HUES6 (cell line): ENCODE measurements around the gene SLC9A9.

ENCODE experiments used
- H3K27ac ChIP-seq: 2 replicates; pipeline ENCODE4 v1.7.0; 2013; ENCODE audit warnings: low read depth, mild to moderate bottlenecking, low read length, inconsistent platforms
- H3K27me3 ChIP-seq: 2 replicates; pipeline ENCODE4 v1.6.1; 2013; ENCODE audit warnings: low read length; ENCODE audit not compliant: control insufficient read depth, insufficient read depth
- H3K36me3 ChIP-seq: 2 replicates; pipeline ENCODE4 v1.6.1; 2013; ENCODE audit warnings: low read length; ENCODE audit not compliant: control insufficient read depth, insufficient read depth
- H3K4me1 ChIP-seq: 2 replicates; pipeline ENCODE4 v1.6.1; 2013; ENCODE audit warnings: low read length; ENCODE audit not compliant: control insufficient read depth, insufficient read depth
- H3K4me3 ChIP-seq: 2 replicates; pipeline ENCODE4 v1.5.1; 2013; ENCODE audit warnings: low read depth, low read length
- H3K9ac ChIP-seq: one replicate; pipeline ENCODE4 v1.6.1; 2013; ENCODE audit warnings: mild to moderate bottlenecking, low read length
- H3K9me3 ChIP-seq: 2 replicates; pipeline ENCODE4 v1.6.1; 2013; ENCODE audit warnings: low read depth, low read length; ENCODE audit not compliant: control insufficient read depth, insufficient read depth

Gene SLC9A9

GRCh38 chr3:143824735-143825385, 23.4 kb downstream of the SLC9A9 start:
- no peaks in the 10 kb centered on the region for H3K27me3 ChIP-seq
- H3K9ac ChIP-seq, result no peak overlapping the region
- no peaks in the 10 kb centered on the region for H3K36me3 ChIP-seq
- H3K4me1 ChIP-seq, result peaks cover 17% of the 10 kb centered on the region
- H3K9me3 ChIP-seq, result no peaks in the 10 kb centered on the region
- H3K4me3 ChIP-seq, result no peak overlapping the region
- H3K27ac ChIP-seq, result no peak overlapping the region

GRCh38 chr3:143822798-143823197, 25.5 kb downstream of the SLC9A9 start:
- Histone ChIP-seq H3K4me1 (peaks cover 17% of the 10 kb centered on the region), H3K9ac (no peak overlapping the region), H3K9me3 (no peaks in the 10 kb centered on the region), H3K36me3 (no peaks in the 10 kb centered on the region), H3K27ac (no peak overlapping the region; the same call in 1 of the 2 replicates), H3K27me3 (no peaks in the 10 kb centered on the region), H3K4me3 (no peak overlapping the region)

GRCh38 chr3:143822374-143822773, 25.9 kb downstream of the SLC9A9 start:
- Histone ChIP-seq H3K9me3 (no peaks in the 10 kb centered on the region), H3K36me3 (no peaks in the 10 kb centered on the region), H3K4me3 (no peak overlapping the region), H3K4me1 (peaks cover 17% of the 10 kb centered on the region), H3K9ac (no peak overlapping the region), H3K27ac (no peak overlapping the region; the same call in 1 of the 2 replicates), H3K27me3 (no peaks in the 10 kb centered on the region)

GRCh38 chr3:143821862-143822261, 26.4 kb downstream of the SLC9A9 start:
- no peak overlapping the region for H3K4me3 ChIP-seq
- H3K27ac ChIP-seq, result no peak overlapping the region
- H3K9ac ChIP-seq, result no peak overlapping the region

GRCh38 chr3:143820466-143821221, 27.6 kb downstream of the SLC9A9 start:
- peaks cover 17% of the 10 kb centered on the region for H3K4me1 ChIP-seq
- H3K4me3 ChIP-seq, result no peak overlapping the region
- H3K9me3 ChIP-seq, result no peaks in the 10 kb centered on the region; the same call in 1 of the 2 replicates
- H3K27me3 ChIP-seq, result no peaks in the 10 kb centered on the region
- H3K36me3 ChIP-seq, result no peaks in the 10 kb centered on the region
- no peak overlapping the region for H3K27ac ChIP-seq
- no peak overlapping the region for H3K9ac ChIP-seq

More at GRCh38 chr3:143821862-143822261, 26.4 kb downstream of the SLC9A9 start:
- Histone ChIP-seq H3K9me3 (no peaks in the 10 kb centered on the region), H3K36me3 (no peaks in the 10 kb centered on the region), H3K27me3 (no peaks in the 10 kb centered on the region), H3K4me1 (peaks cover 17% of the 10 kb centered on the region)

GRCh38 chr3:143819890-143820289, 28.4 kb downstream of the SLC9A9 start:
- Histone ChIP-seq H3K9me3 (no peaks in the 10 kb centered on the region; the same call in 1 of the 2 replicates), H3K4me3 (no peak overlapping the region), H3K27ac (no peak overlapping the region)

GRCh38 chr3:143814443-143814889, 33.8 kb downstream of the SLC9A9 start:
- H3K4me1 ChIP-seq, result no peaks in the 10 kb centered on the region
- peaks cover 3% of the 10 kb centered on the region; the same call in 1 of the 2 replicates for H3K36me3 ChIP-seq
- H3K4me3 ChIP-seq, result no peak overlapping the region
- no peaks in the 10 kb centered on the region for H3K27me3 ChIP-seq
- H3K27ac ChIP-seq, result no peak overlapping the region
- no peaks in the 10 kb centered on the region; the same call in 1 of the 2 replicates for H3K9me3 ChIP-seq
- H3K9ac ChIP-seq, result no peak overlapping the region

More at GRCh38 chr3:143819890-143820289, 28.4 kb downstream of the SLC9A9 start:
- Histone ChIP-seq H3K27me3 (no peaks in the 10 kb centered on the region), H3K9ac (no peak overlapping the region), H3K36me3 (no peaks in the 10 kb centered on the region), H3K4me1 (peaks cover 17% of the 10 kb centered on the region)

GRCh38 chr3:143812481-143812880, 35.8 kb downstream of the SLC9A9 start:
- Histone ChIP-seq H3K9me3 (no peaks in the 10 kb centered on the region; the same call in 1 of the 2 replicates), H3K36me3 (peaks cover 8% of the 10 kb centered on the region; the same call in 1 of the 2 replicates), H3K27ac (no peak overlapping the region), H3K27me3 (no peaks in the 10 kb centered on the region), H3K4me3 (no peak overlapping the region), H3K9ac (no peak overlapping the region), H3K4me1 (no peaks in the 10 kb centered on the region)

- H3K27me3 ChIP-seq, result no peaks in the 10 kb centered on the region
- peaks cover 8% of the 10 kb centered on the region; the same call in 1 of the 2 replicates for H3K36me3 ChIP-seq
- H3K27ac ChIP-seq, result no peak overlapping the region
- H3K9ac ChIP-seq, result no peak overlapping the region
- H3K4me1 ChIP-seq, result peaks cover 3% of the 10 kb centered on the region; the same call in 1 of the 2 replicates
- no peaks in the 10 kb centered on the region; the same call in 1 of the 2 replicates for H3K9me3 ChIP-seq
- H3K4me3 ChIP-seq, result no peak overlapping the region
These were observed 36.7 kb downstream of the SLC9A9 start for GRCh38 chr3:143811602-143812001.

- H3K9ac ChIP-seq, result no peak overlapping the region
- peaks cover 11% of the 10 kb centered on the region; the same call in 1 of the 2 replicates for H3K36me3 ChIP-seq
- no peaks in the 10 kb centered on the region; the same call in 1 of the 2 replicates for H3K9me3 ChIP-seq
- no peak overlapping the region for H3K4me3 ChIP-seq
- no peaks in the 10 kb centered on the region for H3K27me3 ChIP-seq
- H3K4me1 ChIP-seq, result peaks cover 9% of the 10 kb centered on the region
- no peak overlapping the region for H3K27ac ChIP-seq
These were observed 37.4 kb downstream of the SLC9A9 start for GRCh38 chr3:143810953-143811265.
